ES-I3 (cell line): ENCODE measurements around the gene TRAF1.

Source experiments
- H3K36me3 ChIP-seq: 2 replicates; pipeline ENCODE4 v1.6.1; 2013; ENCODE audit warnings: mild to moderate bottlenecking, low read length, control low read depth, moderate library complexity; ENCODE audit not compliant: insufficient read depth
- H3K4me1 ChIP-seq: 2 replicates; pipeline ENCODE4 v1.6.1; 2013; ENCODE audit warnings: mild to moderate bottlenecking, control low read depth, low read length; ENCODE audit not compliant: insufficient read depth
- H3K9ac ChIP-seq: 2 replicates; pipeline ENCODE4 v1.6.1; 2013; ENCODE audit warnings: low read depth, mild to moderate bottlenecking, low read length, moderate library complexity
- H3K9me3 ChIP-seq: 2 replicates; pipeline ENCODE4 v1.6.1; 2013; ENCODE audit warnings: mild to moderate bottlenecking, low read length, moderate library complexity; ENCODE audit not compliant: control insufficient read depth, insufficient read depth

TRAF1 gene

DNA sequence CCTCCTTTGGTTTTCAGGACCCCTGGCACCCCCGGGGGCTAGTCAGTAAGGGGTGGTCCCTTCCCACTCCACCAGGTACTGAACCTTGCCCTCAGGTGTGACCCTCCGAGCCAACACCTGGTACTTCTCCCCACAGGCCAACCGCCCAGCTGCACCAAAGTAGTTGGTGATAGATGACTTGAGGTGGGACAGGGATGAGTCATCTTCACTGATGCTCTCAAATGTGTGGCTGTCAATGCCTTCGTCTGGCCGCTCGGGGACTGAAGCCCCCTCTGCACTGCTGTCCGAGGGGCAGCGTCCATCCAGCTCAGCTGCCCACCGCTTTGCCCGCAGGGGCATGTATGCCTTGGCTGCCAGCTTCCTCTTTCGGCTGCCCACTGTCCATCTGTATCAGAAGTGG, 68.7 kb downstream of the TRAF1 start:
- no peak overlapping the region for H3K9ac ChIP-seq
- H3K36me3 ChIP-seq: peaks cover 13% of the 10 kb centered on the region; the same call in 1 of the 2 replicates
- H3K9me3 ChIP-seq: no peaks in the 10 kb centered on the region
- H3K4me1 ChIP-seq: peaks cover 4% of the 10 kb centered on the region

DNA sequence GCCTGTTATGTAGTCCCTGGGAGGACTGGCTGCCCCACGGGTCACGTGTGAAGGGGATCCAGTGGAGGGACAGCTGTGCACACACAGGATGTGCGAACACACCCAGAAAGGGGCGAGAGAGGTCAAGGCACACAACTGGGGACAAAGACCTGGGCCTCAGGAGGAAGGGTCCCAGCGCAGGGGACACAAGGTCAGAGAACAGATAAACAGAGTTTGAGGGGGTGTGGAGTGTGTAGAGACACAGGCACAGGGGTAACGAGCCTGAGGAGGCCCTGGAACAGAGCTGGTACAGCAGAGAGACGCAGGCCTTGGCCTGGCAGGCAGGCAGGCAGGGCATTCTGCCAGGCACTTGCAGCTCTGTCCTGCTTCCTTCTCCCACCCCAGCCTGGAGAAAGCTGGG, 69.1 kb downstream of the TRAF1 start:
- H3K9me3 ChIP-seq: no peaks in the 10 kb centered on the region
- peaks cover 13% of the 10 kb centered on the region; the same call in 1 of the 2 replicates for H3K36me3 ChIP-seq
- no peak overlapping the region for H3K9ac ChIP-seq
- H3K4me1 ChIP-seq: peaks cover 8% of the 10 kb centered on the region

DNA sequence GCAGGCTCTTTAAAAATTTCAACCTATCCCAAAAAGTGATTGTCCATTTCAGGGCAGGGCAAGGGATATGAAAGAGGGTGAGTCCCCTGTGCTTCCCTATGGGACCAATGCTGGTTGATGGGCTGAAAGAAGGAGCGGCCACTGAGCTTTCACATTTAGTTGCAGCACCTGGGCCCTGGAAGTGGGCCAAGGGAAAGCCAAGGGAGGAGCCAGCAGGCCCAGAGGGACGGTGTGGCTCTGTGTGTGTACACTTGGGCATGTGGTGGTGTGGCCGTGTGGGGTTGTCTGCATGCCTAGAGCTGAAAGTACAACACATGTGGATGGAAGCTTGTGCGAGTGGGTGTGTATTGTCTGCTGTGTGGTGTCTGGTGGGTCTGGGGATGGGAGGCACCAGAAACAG, 69.9 kb downstream of the TRAF1 start:
- H3K36me3 ChIP-seq: peaks cover 13% of the 10 kb centered on the region; the same call in 1 of the 2 replicates
- no peak overlapping the region for H3K9ac ChIP-seq
- no peaks in the 10 kb centered on the region for H3K9me3 ChIP-seq
- H3K4me1 ChIP-seq: peaks cover 16% of the 10 kb centered on the region

DNA sequence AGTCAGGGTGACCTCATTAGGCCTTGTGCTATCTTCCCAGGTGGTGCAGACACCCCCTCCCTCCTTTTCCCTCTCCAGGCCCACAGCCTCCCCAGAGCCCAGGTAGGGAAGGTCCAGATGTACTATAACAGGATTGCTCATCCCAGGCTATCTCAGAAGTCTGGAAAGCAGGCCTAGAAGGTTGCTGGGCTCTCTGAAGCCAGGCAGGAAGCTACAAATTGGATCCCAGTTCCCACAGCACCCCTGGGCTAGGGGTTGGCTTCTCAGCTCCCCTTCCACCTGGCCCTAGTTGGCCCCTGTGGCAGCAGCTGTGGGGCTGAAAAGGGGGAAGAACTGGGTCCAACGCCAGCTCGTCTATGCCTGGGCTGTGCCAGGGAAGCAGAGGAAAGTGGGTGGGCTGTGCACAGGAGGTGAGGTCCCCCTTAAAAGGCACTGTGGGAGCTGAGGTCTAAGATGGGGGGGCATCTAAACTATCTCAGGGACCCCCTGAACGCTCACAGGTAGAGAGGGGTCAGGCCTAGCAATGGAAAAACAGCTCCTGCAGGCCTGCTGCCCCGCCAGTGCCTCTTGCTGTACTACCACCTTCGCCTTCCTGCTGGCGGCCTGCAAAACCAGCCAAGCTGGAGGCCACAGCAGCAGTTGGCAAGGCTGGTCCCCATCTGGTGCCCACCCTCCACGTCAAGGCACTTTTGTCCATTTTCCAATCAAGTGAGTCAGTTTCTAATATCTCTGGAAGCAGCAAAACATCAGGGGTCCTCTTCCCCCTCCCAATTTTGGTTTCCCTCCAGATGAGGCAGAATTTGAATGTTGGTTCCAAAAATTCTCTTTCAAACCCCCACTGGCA, 70.5 kb downstream of the TRAF1 start:
- peaks cover 12% of the 10 kb centered on the region; the same call in 1 of the 2 replicates for H3K36me3 ChIP-seq
- H3K9me3 ChIP-seq: no peaks in the 10 kb centered on the region
- H3K9ac ChIP-seq: no peak overlapping the region
- H3K4me1 ChIP-seq: peaks cover 21% of the 10 kb centered on the region

DNA sequence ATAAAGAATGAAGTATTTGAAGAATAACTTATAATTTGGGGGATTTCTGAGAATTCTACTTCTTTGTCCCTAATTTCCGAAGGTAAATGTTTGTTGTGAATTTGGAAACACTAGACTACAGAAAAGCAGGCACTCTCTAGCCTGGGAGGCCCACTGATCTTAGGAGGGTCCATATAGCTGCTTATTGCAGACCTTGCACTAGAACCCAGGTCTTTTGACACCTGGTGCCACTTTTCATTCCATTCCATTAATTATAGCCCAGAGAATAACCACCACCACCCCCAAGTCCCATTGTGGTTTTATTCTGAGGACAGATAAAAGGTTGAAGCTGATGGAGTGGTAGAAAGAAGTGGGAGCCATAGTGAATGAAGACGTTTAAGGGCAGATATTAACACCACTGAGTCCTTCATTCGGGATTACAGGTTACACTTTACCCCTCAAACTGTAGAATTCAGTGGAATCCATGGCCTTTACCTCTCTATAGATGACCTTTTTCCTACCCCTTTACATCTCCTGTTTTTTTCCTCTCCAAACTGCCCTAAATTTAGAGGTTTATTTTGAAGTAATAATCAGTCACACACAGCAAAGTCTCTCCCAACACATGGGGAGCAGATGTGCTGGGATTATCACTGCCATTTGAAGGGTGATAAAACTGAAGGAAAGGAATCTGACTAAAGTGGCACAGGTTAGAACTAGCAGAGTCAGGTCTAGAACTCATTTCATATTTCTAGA, 71.8 kb downstream of the TRAF1 start:
- Histone ChIP-seq H3K9me3 (no peaks in the 10 kb centered on the region), H3K36me3 (peaks cover 4% of the 10 kb centered on the region; the same call in 1 of the 2 replicates), H3K9ac (no peak overlapping the region), H3K4me1 (peaks cover 21% of the 10 kb centered on the region)

DNA sequence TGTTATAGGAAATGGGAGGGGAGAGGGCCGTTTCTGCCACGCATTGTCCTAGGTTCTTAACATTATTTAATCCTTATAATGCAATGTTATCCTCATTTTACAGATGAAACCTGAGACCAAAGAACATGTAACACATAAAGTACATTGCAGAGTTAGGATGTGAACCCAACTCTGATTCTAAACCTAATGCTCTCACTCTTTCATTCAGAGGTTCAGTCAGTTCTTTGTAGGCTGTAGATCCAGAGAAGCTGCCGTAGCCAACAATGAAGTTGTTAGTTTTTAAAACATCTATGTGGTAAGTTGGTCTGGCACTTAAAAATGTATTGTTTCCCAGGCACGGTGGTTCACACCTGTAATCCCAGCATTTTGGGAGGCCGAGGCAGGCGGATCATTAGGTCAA, 73.4 kb downstream of the TRAF1 start:
- Histone ChIP-seq H3K9me3 (no peaks in the 10 kb centered on the region), H3K9ac (no peak overlapping the region), H3K36me3 (peaks cover 4% of the 10 kb centered on the region; the same call in 1 of the 2 replicates), H3K4me1 (peaks cover 21% of the 10 kb centered on the region)
